Hepatocyte (in vitro differentiated cells): ENCODE results near the gene LARP1.

Experiments
- CTCF ChIP-seq: fragments of 200-600 bp; sonication (generic); IDR thresholded peaks from 2 replicates; pipeline ENCODE4 v1.5.1; 2016; ENCODE audit warnings: antibody characterized with exemption, mild to moderate bottlenecking; ENCODE audit not compliant: poor library complexity
- EZH2 ChIP-seq: fragments of 200-600 bp; sonication (generic); IDR thresholded peaks from 2 replicates; pipeline ENCODE4 v1.6.1; 2016; ENCODE audit warnings: antibody characterized with exemption, mild to moderate bottlenecking, borderline replicate concordance
- EZH2phosphoT487 ChIP-seq: fragments of 200-600 bp; sonication (generic); IDR thresholded peaks from one replicate; pipeline ENCODE4 v1.6.1; 2018; ENCODE audit warnings: antibody characterized with exemption, mild to moderate bottlenecking, low read depth, moderate library complexity; ENCODE audit not compliant: unreplicated experiment, severe bottlenecking

- TF ChIP-seq CTCF (no peak), EZH2 (no peak), EZH2phosphoT487 (no peak)
These were observed 21.0 kb downstream of the LARP1 start for GRCh38 chr5:154776167-154776566.
